Tibial nerve (tissue), 3 donors: ENCODE measurements around the gene ST7L.

Source experiments
- CTCF ChIP-seq, 5 experiments: fragments of 200-600 bp in 3 of 5; fragments of 450-650 bp in 2 of 5; sonication (generic) in 3 of 5; IDR thresholded peaks; one replicate each; pipeline ENCODE4 v1.5.1; 2016 to 2019; ENCODE audit warnings: antibody characterized with exemption in 5 of 5, mild to moderate bottlenecking in 3 of 5, moderate library complexity in 2 of 5
- POLR2A ChIP-seq, 2 donors: fragments of 450-650 bp; IDR thresholded peaks; one replicate each; pipeline ENCODE4 v1.6.1; 2017; ENCODE audit warnings: antibody characterized with exemption in 2 of 2, mild to moderate bottlenecking in 2 of 2, moderate library complexity in 2 of 2

DNA sequence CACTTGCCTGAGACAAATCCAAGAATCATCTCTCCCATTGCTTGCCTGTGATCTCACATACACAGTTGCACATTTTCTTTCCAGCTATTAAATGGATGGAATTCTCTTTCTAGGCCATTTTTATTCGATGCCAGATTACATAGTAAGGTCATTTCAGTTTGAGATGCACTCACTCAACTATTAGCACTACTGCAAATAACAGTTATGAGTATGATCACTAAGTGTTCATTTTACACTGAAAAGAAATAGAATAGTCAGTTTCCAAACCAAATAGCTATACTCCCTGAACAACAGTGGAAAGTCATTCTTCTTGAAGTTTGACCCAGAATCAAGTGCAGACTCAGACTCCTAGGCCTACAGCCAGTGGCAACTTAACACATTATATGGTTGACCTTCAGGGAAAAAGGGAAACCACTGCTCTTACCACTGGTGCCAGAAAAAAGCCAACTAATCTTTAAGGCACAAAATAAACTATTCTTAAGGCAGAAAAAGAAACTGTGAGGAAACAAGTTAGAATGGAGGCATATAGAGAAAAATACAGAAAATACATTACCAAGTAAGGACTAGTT is 78.6 kb downstream of the ST7L start:
- no peak for TF ChIP-seq POLR2A (IDR thresholded peaks at IDR 0.05)
- TF ChIP-seq CTCF (IDR thresholded peaks at IDR 0.05): no peak
